HG02759 (cell line): ENCODE data around the gene OR1N1.
"Not testable (repeated sequence)": the region's sequence is repeated elsewhere in the genome, so short reads cannot be mapped to it uniquely, and the experiment has no call there.

Experiments used
- ATAC-seq: cut with Tn5 transposase; IDR thresholded peaks from one replicate; pipeline ENCODE4 v1.9.1; 2021; ENCODE audit warnings: mild to moderate bottlenecking, moderate library complexity; ENCODE audit not compliant: unreplicated experiment

The OR1N1 gene, protein sequence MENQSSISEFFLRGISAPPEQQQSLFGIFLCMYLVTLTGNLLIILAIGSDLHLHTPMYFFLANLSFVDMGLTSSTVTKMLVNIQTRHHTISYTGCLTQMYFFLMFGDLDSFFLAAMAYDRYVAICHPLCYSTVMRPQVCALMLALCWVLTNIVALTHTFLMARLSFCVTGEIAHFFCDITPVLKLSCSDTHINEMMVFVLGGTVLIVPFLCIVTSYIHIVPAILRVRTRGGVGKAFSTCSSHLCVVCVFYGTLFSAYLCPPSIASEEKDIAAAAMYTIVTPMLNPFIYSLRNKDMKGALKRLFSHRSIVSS

DNA sequence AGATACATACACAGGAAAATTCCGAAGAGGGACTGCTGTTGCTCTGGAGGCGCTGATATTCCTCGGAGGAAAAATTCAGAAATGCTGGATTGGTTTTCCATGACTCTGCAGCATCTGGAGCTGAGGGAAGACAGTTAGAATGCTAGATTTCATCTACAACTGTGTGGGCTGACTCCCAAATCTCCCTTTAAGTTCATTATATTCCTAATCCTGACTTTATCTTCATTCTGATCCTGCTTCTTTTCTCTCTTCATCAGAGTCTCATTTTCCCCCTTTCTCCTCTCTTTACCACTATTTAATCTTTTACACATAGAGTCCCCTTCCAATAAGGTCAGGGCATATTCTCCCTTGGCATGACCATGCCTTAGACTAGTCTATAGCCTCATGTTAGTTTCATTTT, at the start of gene OR1N1:
TSS of gene OR1N1 (minus strand) at position 101 of the 400 bp plus-strand sequence. CDS start at position 101, 0 bp downstream.
- no peak for ATAC-seq

DNA sequence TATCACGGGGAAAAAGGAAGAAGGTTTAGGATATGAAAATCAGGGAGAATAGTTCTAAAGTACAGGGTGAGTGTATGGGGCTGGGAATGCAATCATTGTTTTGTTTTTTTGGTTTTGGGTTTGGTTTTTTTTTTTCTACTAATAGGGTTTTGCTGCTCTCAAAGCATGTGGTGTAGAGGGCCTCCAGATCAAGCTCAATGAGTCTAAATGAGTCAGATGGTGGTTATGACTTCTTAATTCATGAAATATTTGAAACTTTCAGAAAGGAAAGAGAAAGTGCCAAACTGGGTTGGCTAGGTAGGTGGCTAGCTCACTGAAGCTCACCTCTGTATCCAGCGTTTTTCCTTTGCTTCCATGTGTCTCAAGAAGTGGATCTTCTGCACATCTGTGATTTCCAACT, 45.4 kb upstream of the OR1N1 start:
- no peak for ATAC-seq

DNA sequence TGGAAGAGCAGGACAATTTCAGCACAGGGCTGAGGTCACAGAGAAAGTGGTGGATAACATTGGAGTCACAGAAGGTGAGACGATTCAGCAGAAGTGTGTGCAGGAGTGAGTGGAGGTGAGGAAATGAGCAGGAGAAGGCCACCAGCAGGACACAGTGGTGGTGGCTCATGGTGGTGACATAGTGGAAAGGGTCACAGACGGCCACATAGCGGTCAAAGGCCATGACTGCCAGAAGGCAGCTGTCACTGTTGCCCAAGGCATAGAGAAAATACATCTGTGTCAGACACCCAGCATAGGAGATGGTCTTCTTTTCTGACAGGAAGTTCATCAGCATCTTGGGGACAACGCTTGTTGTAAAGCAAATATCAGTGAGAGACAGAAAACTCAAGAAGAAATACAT, 40.8 kb upstream of the OR1N1 start:
- ATAC-seq, result no peak

GRCh38 chr9:122562134-122562760, 35.2 kb upstream of the OR1N1 start:
- ATAC-seq, result no peak

- ATAC-seq, result no peak
Measured at GRCh38 chr9:122561446-122561845, 34.4 kb upstream of the OR1N1 start.

DNA sequence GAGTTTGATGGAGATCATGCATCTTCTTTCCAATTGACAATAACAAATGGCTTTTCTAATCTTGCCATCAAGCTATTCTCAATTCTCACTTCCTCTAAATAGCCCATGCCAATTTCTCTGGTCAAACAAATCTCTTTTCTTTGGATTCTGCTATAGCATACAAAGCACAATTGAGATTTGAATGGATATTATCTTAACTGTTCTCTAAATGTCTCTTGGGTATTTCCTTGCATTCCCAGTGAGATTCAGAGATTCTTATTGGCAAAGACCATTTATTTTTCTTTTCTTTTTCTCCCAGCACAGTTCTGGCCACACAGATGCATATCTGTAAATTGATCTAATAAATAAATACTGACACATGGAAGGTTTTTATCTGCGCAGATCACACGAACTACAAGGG, 25.7 kb upstream of the OR1N1 start, which contains the start of gene OR1N2:
TSS of gene OR1N2 (plus strand) at position 301 of the 400 bp plus-strand sequence. CDS start 100 bp downstream, outside the sequence.
- ATAC-seq, result no peak

DNA sequence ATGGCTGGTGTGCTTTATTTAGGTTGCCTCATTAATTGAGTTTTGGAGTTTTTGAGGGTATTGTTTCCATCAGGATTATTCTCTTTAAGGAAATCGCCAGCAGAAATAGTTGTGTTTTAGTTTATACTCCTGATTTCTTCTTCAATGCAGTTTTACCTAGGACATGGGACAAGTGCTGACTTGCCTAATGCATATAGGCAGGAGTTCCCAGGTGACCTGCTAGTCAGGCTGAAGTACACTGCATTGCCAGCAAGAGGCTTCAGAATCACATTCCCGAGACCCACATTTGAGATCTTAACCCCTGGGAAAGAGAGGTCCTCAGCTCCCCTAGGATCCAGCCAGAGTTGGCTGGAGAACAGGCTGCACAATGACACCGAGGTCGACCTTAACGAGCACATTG, 24.3 kb upstream of the OR1N1 start:
- no peak for ATAC-seq

DNA sequence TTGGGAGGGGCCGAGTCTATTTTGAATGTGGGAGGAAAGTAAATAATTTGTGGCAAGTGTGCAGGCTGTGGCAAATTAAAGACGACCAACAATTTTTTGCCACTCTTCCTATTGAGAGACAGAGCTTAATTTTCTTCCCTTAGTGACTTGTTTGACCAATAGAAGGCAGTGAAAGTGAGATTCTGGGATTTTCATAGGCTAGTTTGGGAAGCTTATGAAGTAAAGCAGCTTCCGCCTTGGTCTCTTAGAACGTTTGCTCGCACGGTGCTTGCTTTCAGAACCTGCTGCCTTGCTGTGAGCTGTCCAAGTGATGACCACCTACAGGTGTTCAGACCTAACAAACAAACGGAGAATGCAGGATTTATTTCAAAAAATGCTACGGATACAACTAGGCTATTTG, 19.1 kb upstream of the OR1N1 start:
- ATAC-seq, result no peak

DNA sequence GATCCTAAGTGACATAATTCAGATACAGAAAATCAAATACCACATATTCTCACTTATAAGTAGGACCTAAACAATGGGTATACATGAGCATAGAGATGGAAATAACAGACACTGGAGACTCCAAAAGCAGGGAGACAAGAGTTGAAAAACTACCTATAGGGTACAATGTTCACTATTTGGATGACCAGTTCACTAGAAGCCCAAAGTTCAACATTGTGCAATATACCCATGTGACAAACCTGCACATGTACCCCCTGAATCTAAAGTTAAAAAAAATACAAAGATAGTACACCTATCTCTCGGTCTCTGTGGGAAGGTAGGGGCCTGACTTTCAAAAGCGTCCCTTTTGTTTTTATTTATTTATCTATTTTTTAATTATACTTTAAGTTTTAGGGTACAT, 11.7 kb upstream of the OR1N1 start:
- no peak for ATAC-seq

- ATAC-seq, result not testable (repeated sequence)
Measured at GRCh38 chr9:122537066-122537465, 10.0 kb upstream of the OR1N1 start.

DNA sequence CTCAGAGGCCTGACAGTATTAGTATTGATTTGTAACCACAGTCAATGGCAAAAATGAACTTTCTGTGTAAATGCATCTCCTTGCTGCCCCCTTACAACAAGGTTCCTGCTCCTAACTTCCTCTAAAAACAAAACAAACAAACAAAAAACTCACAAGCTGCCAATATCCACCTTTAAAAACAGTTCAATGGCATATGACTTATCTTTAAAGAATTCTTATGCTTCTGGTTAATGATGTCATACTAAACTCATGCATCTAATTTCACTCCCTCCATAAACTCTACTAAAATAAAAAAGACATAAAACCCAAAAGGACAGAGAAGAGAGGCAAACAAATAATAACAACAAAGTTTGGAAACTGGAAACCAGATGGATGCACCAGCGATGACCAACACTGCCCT, 9.0 kb upstream of the OR1N1 start:
- no peak for ATAC-seq

GRCh38 chr9:122531157-122531556, 4.1 kb upstream of the OR1N1 start:
- ATAC-seq, result not testable (repeated sequence)

DNA sequence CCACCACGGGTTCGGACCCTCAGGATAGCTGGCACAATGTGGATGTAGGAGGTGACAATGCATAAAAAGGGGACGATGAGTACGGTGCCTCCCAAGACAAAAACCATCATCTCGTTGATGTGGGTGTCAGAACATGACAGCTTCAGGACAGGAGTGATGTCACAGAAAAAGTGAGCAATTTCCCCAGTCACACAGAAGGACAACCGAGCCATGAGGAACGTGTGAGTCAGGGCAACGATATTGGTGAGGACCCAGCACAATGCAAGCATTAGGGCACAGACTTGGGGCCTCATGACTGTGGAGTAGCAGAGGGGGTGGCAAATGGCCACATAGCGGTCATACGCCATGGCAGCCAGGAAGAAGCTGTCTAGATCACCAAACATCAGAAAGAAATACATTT, 491 bp downstream of the OR1N1 start:
- no peak for ATAC-seq

DNA sequence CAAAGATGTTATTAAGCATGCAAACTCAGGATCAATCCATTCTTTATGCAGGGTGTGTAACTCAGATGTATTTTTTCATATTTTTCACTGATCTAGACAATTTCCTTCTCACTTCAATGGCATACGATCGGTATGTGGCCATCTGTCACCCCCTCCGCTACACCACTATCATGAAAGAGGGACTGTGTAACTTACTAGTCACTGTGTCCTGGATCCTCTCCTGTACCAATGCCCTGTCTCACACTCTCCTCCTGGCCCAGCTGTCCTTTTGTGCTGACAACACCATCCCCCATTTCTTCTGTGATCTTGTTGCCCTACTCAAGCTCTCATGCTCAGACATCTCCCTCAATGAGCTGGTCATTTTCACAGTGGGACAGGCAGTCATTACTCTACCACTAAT, 7.7 kb downstream of the OR1N1 start:
- no peak for ATAC-seq

- ATAC-seq, result no peak
Measured at GRCh38 chr9:122518841-122519240, 8.3 kb downstream of the OR1N1 start, which contains the start of gene OR1J4. Gene OR1J4 (plus strand): TSS chr9:122519141. CDS start chr9:122519141, 0 bp downstream.

DNA sequence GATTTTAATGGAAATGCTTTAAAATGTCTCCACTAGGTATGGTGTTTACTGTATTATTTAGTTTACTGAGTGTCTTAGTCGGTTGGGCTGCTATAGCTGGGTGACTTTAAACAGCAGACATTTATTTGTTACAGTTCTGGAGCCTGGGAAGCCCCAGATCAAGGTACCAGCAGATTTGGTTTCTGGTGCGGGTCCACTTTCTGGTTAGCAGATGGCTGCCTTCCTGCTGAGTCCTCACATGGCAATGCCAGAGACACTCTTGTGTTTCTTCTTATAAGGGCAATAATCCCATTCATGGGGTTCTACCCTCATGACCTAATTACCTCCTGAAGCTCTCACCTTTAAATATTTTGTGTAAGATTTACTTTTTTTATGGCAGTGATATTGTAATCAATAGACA, 8.9 kb downstream of the OR1N1 start:
- ATAC-seq, result no peak

DNA sequence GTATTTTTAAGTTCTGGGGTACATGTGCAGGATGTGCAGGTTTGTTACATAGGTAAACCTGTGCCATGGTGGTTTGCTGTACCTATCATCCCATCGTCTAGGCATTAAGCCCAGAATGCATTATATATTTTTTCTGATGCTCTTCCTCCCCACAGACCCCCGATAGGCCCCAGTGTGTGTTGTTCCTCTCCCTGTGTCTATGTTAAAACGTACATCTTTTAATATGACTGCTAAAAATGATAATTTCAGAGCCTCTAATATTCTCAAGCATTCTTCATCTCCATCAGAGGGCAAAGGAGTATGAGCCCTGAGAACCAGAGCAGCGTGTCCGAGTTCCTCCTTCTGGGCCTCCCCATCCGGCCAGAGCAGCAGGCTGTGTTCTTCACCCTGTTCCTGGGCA, 16.6 kb downstream of the OR1N1 start, which contains the start of gene OR1J2:
TSS of gene OR1J2 (plus strand) at position 301 of the 400 bp plus-strand sequence. CDS start at position 301, 0 bp downstream.
- no peak for ATAC-seq

- no peak for ATAC-seq
Measured at GRCh38 chr9:122506964-122507363, 20.1 kb downstream of the OR1N1 start.

- ATAC-seq, result no peak
Measured at GRCh38 chr9:122498883-122499288, 28.2 kb downstream of the OR1N1 start.

GRCh38 chr9:122479062-122479461, 48.0 kb downstream of the OR1N1 start:
- ATAC-seq, result no peak

- no peak for ATAC-seq
Measured at GRCh38 chr9:122477826-122478225, 49.3 kb downstream of the OR1N1 start, which contains the start of gene OR1J1. Gene OR1J1 (minus strand): TSS chr9:122477926. CDS start chr9:122477926, 0 bp downstream.

DNA sequence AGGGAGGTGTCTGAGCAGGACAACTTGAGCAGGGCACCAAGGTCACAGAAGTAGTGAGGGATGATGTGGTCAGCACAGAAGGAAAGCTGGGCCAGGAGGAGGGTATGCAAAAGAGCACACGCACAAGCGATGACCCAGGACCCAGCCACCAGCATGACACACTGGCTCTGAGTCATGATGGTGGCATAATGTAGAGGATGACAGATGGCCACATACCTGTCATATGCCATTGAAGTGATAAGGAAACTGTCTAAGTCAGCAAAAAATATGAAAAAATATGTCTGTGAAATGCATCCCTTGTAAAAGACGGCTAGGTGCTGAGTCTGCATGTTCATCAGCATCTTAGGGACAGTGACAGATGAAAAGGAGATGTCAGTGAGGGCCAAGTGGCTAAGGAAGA, 49.7 kb downstream of the OR1N1 start:
- ATAC-seq, result no peak
